GM19035 (cell line): ENCODE results near the gene NFAT5.
"Not testable (repeated sequence)": the region's sequence is repeated elsewhere in the genome, so short reads cannot be mapped to it uniquely, and the experiment has no call there.

Experiments used
- ATAC-seq: cut with Tn5 transposase; IDR thresholded peaks from one replicate; pipeline ENCODE4 v1.9.1; 2021; ENCODE audit not compliant: unreplicated experiment

NFAT5 gene

DNA sequence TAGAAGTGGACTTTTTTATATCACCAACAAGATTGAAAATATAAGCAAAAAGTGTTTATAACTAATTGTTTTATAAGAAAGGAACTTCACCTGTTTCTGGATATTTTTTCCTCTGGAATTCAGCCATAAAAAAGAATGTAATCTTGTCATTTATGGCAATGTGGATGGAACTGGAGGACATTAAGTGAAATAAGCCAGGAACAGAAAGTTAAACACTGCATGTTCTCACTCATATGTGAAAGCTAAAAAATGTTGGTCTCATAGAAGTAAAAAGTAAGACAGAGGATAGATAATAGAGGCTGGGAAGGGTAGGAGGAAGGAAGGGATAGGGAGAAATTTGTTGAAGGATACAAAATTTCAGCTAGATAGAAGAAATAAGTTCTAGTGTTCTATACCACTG, 67.6 kb downstream of the NFAT5 start:
- no peak for ATAC-seq

- not testable (repeated sequence) for ATAC-seq
Observed at GRCh38 chr16:69636563-69637146, 70.9 kb downstream of the NFAT5 start.

DNA sequence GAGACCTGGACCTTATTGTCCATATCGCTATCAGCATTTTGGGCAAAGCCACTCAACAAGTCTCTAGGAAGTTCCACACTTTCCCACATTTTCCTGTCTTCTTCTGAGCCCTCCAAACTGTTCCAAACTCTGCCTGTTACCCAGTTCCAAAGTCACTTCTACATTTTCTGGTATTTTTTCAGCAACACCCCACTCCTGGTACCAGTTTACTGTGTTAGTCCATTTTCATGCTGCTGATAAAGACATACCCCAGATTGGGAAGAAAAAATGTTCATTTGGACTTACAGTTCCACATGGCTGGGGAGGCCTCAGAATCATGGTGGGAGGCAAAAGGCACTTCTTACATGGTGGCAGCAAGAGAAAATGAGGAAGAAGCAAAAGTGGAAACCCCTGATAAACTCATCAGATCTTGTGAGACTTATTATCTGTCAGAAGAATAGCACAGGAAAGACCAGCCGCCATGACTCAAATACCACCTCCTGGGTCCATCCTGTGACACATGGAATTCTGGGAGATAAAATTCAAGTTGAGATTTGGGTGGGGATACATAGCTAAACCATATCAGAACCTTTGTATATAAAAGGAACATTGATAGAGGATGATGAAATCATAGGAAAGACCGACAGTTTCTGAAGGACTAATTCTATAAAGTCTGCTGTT, 71.6 kb downstream of the NFAT5 start:
- not testable (repeated sequence) for ATAC-seq

DNA sequence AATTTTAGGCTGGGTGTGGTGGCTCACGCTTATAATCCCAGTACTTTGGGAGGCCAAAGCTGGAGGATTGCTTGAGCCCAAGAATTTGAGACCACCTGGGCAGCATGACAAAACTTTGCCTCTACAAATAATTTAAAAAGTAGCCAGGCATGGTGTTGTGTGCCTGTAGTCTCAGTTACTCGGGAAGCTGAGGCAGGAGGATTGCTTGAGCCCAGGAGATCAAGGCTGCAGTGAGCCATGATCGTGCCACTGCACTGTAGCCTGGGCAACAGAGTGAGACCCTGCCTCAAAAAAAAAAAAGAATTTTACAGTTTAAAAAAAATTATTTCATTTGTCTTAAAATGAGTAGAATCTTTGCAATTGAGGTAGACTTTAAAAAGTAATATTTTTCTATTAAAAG, 78.2 kb downstream of the NFAT5 start:
- ATAC-seq = not testable (repeated sequence)

GRCh38 chr16:69644790-69645189, 79.0 kb downstream of the NFAT5 start:
- no peak for ATAC-seq

DNA sequence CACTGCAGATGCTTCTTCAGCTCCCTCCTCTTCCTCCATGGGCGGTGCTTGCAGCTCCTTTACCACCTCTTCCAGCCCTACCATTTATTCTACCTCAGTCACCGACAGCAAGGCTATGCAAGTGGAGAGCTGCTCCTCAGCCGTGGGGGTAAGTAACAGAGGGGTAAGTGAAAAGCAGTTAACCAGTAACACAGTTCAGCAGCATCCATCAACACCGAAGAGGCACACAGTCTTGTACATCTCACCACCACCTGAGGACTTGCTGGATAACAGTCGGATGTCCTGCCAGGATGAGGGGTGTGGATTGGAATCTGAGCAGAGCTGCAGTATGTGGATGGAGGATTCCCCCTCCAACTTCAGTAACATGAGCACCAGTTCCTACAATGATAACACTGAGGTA, 81.3 kb downstream of the NFAT5 start:
- no peak for ATAC-seq

DNA sequence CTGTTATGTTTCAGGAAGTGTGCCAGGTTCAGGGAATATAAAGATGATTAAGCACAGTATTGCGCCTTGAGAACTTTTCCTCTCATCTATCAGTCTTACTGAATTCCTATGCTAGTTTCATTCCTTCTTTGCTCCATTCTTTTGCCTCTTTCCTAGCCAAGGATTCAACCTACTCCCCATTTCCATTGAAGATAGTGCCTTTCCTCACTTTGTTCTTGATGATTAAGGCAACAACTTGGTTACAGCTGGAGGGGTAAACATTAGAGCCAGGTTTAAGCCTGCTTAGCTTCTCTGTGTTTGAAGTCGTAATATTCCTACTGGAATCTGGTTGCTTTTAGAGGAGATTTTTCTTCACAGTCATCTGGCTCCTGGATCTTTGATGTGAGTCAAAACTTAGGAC, 85.5 kb downstream of the NFAT5 start:
- no peak for ATAC-seq

GRCh38 chr16:69654280-69654931, 88.6 kb downstream of the NFAT5 start:
- no peak for ATAC-seq

DNA sequence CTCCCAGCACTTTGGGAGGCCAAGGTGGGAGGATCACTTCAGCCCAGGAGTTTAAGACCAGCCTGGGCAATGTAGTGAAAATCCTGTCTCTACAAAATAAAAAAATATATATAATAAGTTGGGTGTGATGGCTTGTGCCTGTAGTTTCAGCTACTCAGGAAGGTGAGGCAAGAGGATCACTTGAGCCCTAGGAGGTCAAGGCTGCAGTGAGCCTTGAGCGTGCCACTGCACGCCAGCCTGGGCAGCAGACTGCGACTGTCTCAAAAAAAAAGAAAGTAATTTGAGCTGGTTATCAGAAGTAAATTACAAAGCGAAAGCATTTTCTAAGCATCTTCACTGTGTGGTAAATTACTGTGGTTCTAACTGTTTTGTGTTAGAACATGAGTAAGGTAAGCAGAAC, 94.4 kb downstream of the NFAT5 start:
- no peak for ATAC-seq

DNA sequence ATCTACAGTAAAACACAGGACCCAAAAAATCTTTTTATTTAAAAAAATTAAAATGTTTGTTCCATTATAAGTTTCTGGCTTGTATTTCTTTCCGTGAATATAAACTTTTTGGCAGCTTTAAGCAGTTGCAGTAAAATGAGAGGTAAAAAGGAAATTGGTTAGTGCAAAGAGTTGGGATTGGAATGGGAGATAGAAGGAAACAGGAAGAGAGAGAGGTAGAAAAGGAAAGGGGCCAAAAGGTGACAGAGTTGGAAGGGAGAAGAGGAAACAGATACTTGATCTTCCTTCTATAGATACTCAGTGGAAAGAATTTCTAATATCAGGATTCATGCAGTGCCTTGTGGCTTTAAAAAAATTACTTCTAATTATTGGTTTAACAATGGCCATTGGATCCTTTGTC, 97.1 kb downstream of the NFAT5 start:
- no peak for ATAC-seq

- no peak for ATAC-seq
Observed at GRCh38 chr16:69663846-69664245, 98.1 kb downstream of the NFAT5 start.

DNA sequence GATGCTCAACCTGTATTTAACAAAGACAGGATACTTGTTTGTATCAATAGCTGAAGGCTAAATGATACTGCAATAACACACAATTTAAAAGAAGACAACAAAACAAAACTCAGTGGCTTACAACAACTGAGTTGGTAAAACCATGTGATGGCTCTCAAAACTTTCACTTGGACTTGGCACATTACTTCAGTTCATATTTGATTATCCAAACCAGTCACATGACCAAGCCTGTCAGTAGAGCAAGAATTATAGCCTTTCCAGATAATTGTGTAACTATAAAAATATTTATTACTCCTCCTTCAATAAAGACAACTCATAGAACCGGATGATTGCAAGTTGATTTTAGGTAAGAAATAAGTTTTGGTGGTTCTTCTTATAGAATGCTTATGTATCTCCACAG, 103.8 kb downstream of the NFAT5 start:
- ATAC-seq = no peak

- ATAC-seq = no peak
Observed at GRCh38 chr16:69672315-69672997, 106.7 kb downstream of the NFAT5 start.

- no peak for ATAC-seq
Observed at GRCh38 chr16:69672998-69673713, 107.4 kb downstream of the NFAT5 start.

DNA sequence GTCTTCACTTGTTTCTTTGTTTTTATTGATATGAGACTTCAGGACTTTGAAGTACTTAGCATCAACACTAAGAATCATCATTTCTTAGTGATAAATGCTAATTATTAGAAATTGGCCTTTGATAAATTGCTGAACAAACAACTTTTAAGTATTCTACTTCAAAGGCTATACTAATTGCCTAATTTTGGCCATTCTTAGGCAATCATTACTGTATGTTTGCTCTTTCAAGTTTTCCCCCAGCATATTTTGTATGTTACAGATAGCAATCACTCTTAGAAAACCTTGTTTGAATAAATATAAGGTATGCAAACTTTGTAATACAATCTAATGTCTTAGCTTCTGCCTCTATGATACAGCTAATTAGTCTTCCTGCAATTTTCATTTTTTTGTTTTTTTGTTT, 114.6 kb downstream of the NFAT5 start:
- no peak for ATAC-seq

- ATAC-seq = no peak
Observed at GRCh38 chr16:69688589-69688988, 122.8 kb downstream of the NFAT5 start.

DNA sequence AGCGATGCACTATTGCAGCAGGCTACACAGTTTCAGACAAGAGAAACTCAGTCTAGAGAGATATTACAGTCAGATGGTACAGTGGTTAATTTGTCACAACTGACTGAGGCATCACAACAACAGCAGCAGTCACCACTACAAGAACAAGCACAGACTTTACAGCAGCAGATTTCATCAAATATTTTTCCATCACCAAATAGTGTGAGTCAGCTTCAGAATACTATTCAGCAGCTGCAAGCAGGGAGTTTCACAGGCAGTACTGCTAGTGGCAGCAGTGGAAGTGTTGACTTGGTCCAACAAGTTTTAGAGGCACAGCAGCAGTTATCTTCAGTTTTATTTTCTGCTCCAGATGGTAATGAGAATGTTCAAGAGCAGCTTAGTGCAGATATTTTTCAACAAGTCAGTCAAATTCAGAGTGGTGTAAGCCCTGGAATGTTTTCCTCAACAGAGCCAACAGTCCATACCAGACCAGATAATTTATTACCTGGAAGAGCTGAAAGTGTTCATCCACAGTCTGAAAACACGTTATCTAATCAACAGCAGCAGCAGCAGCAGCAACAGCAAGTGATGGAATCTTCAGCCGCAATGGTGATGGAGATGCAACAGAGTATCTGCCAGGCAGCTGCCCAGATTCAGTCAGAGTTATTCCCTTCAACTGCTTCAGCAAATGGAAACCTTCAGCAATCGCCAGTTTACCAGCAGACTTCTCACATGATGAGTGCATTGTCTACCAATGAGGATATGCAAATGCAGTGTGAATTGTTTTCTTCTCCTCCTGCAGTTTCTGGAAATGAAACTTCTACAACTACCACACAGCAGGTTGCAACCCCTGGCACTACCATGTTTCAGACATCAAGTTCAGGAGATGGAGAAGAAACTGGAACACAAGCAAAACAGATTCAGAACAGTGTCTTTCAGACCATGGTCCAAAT, 126.5 kb downstream of the NFAT5 start:
- ATAC-seq = no peak

- ATAC-seq = no peak
Observed at GRCh38 chr16:69693916-69694315, 128.2 kb downstream of the NFAT5 start.

- ATAC-seq = no peak
Observed at GRCh38 chr16:69698404-69698803, 132.6 kb downstream of the NFAT5 start.

DNA sequence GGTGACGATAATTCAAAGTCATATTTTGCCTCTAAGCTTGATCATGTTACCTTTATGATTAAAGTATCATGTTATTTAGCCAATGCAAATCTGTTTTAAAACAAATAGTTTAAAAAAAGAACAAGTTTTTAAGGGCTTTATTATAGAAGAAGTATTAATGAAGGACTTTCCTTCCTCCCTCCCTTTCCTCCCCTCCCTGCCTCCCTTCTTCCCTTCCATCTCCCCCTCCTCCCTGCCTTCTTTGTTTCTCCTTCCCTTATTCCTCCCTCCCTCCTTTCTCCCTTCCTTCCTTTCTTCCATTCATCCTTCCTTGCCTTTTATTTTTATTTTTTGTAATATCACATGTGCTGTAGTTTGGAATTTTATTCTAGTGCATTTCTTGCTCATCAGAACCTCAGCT, 134.1 kb downstream of the NFAT5 start:
- no peak for ATAC-seq
